Measurements from ENCODE around the gene SLC10A3.
"Not testable (repeated sequence)": the region's sequence is repeated elsewhere in the genome, so short reads cannot be mapped to it uniquely, and the experiment has no call there.

Gene SLC10A3

DNA sequence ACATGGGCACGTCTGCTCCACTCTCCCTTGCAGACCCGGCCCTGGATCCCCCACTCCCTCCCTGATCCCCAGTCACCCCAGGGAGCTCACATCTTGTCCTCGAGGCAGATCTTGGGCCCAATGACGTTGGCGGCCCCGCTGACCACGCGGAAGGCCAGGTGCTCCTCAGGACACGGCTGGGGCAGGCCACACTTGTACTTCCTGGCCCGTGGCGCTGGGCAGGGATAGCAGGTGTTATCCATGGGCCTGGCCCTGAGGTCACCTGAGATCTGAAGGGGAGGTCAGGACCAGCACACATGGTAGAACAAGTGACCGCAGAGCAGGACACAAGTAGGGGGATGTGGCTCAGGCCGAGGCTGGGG is 17.9 kb upstream of the SLC10A3 start:
- no peak for DNase-seq

DNA sequence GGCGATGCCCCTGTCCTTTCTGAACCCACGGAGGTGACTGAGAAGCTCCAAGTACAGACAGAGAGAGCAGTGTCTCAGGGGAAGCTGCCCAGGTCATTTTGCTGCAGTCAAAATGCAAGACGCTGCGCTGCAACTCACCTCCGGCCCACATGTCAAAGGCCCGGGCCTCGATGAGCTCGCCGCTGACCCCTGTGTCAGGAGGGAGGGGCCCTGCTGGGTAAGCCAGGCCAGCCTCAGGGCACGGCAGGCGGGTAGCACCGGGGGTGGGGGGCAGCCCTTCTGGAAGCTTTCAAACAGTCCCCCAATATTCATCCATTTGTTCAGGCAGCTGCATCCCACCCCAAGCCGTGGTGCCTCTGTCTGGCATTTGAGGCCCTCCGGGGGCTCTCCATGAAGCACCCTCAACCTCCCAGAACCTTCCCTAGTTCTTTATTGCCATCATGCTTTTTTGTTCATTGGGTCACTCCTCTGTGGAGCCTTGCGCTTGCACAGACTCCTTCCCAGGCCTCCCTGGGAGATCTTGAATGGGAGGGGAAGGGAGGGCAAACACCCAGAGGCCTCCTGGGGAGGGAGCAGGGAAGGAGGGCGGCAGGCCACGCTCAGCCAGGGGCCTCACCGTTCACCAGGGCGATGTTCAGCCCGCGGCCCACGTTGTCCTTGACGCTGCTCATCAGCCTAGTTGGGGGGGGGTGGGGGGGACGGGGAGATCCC is 17.4 kb upstream of the SLC10A3 start:
- DNase-seq, result no peak

DNA sequence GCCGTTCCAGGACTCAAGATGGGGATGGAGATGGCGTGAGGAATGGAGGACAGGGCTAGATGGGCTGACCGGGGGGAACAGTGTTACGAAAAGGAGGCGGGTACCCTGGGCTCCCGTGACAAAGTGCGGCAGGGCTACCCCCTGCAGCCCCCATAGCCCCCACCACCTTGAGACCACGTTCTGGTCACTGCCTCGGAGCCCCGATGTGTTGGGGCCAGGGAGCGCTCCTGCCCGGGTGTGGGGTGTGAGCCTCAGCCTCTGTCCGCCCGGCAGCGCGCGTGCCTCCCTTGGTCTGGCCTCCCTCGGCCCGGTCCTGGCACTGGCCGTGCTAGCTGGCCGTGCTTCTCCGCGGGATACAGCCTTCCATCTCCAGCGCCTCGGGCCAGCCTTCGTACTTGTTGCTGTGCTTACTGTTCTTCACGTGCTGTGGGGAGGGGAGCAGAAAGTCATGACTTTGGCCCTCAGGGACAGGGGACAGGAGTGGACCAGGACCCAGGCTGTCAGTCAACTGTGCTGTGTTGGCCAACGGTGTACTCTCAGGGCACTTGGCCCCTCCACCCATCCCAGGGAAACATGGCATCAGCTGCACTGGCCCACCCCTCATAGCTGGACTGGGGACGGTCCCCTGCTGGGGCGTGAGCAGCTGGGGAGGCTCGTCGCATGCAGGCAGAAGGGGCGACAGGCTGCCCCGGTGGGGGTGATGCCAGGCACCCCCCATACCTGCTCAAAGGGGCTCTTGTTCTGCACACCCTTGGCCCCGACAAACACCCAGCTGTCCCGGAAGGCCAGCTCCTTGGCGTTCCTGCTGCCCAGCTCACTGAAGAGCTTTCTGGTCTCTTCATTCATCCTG is 16.3 kb upstream of the SLC10A3 start:
- no peak for DNase-seq

DNA sequence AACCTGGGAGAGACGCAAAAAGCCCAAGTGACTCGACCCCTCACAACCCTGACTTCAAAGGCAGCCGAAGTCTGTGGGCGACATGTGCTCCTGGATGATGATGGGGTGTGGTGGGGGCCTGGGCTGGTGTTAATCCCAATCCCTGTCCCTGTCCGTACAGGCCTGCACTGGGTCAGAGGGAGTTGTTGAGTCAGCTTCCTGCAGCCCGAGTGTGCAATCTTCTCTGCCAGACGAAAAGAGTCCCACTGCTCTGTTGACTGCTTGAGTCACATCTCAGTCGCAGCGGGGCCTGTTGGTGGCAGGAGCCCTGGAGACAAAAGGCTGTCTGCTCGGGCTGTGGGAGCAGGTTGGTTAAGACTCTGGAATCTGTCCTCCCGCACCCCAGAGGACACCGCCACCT is 15.3 kb upstream of the SLC10A3 start:
- DNase-seq, result no peak

DNA sequence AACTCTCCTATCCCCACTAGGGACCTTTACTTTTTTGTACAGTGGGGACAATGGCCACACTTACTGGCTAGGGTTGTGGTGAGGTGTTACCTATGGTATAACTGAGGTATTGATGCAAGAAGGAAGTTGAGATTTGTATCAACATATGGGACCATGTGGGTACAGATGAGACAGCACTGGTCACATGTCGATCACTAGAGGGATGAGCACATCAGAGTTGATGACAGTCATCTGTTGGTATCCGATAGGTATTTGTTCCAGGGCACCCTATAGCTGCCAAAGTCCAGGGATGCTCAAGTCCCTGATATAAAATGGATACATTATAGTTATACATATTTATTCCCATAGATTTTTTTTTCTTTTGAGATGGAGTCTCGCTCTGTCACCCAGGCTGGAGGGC is 12.6 kb upstream of the SLC10A3 start:
- no peak for DNase-seq

DNA sequence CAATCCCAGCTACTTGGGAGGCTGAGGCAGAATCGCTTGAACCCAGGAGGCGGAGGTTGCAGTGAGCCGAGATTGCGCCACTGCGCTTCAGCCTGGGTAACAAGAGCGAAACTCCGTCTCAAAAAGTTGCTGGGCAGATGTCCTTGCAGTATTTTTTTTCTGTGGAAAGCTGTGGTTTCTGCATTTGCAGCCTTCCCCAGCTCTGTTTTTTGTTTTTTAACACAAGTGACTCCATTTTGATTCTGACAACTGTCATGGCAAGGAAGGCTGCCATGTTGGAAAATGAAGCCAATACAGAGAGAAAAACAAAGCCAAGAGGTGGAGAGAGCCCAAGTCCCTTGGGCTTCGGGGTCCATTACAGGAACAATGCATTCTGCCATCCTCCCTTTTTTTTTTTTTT is 11.7 kb upstream of the SLC10A3 start:
- DNase-seq, result no peak

DNA sequence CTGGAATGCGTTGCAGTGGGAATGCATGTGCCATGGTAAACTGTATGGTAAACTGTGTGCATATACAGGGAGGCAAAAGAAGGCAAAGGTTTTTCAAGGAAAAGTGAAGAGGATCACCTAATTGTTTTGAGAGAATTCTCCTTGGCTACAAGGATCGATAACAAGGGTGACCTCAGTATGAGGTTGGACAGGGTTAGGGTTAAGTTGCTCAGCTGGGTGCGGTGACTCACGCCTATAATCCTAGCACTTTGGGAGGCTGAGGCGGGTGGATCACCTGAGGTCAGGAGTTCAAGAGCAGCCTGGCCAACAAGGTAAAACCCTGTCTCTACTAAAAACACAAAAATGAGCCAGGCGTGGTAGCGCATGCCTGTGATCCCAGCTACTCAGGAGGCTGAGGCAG is 11.0 kb upstream of the SLC10A3 start:
- not testable (repeated sequence) for DNase-seq

DNA sequence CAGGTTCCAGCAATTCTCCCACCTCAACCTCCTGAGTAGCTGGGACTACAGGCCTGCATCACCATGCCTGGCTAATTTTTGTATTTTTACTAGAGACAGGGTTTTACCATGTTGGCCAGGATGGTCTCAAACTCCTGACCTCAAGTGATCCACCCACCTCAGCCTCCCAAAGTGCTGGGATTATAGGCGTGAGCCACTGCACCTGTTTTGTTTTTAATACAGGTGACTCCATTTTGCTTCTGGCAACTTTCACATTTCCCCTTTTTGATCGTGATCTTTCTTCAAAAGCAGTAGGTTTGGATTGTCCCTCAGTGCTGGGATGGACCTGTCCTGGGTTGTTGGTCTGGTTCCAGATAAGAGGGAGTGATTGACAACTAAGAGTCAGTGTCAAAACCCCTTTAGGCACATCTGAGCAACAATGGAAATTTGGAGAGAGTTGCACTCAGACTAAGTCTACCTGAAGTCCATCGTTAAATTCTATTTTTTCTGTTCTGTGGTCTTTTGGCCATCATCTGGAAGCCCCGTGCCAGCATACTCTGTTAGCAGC is 6.2 kb upstream of the SLC10A3 start:
- DNase-seq, result not testable (repeated sequence)

DNA sequence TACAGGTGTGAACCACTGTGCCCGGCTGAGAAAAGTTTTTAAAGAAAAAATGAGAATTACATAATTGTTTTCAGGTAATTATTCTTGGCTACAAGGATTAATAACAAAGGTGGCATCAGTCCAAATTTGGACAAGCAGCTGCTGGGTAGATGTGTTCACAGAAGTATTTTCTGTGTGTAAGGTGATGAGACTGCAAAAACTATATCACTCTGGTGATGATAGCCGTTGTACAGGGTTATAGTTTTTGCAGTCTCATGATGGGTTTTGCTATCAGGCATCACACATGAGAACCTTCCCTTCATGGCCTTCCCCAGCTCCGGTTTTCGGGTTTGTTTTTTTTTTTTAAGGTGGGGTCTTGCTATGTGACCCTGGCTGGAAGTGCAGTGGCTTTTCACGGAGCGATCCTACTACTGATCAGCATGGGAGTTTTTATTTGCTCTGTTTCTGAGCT is 5.1 kb upstream of the SLC10A3 start:
- no peak for DNase-seq

DNA sequence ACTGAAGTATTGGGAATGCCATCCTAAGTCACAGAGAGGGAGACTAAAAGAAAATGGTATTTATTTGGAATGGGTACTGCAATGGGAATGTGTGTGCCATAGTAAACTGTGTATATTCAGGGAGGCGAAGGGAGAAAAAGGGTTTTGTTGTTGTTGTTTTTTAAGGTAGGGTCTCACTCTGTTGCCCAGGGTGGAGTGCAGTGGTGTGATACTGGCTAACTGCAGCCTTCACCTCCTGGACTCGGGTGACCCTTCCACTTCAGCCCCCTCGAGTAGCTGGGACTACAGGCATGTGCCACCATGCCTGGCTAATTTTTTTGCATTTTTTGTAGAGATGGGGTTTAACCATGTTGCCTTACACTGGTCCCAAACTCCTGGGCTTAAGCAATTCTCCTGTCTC is 4.3 kb upstream of the SLC10A3 start:
- no peak for DNase-seq

DNA sequence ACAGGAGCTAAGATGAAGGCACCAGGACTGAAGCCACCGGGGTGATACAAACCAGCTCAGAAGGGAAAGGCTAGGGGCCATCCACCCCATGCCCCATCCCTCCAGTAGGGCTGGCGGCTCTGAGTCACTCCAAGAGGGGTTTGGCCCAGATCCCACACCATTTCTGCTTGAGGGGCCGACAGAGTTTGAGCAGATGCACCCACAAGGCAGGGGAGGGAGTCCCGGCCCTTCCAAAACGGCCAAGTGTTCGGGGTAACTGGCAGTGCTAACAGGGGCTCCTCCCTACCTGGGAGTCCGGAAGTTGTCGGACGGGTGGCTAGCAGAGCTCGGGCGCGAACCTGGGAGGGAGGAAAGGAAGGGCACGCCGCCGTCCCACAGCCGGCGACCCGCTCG is 412 bp downstream of the SLC10A3 start:
- peak; percentile 77 for DNase-seq

DNA sequence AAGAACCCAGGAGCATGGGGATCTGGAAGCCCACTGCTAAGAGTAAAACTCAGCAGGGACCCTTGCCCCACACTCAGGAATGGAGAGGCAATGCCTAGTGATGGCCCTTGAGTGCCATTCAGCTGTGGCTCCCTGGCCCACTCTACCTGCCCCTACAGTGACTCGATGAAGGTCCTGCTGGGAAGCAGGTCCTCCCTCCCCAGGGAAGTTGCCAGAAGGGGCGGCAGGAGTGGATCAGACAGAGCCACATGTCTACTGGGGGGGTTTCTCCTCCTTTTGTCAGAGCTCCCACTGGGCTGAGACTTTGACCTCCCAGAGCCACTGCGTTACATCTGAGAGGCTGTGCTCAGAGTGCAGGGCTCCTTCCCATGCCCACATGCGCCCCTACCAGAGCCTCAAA is 1.2 kb downstream of the SLC10A3 start:
- DNase-seq, result no peak

DNA sequence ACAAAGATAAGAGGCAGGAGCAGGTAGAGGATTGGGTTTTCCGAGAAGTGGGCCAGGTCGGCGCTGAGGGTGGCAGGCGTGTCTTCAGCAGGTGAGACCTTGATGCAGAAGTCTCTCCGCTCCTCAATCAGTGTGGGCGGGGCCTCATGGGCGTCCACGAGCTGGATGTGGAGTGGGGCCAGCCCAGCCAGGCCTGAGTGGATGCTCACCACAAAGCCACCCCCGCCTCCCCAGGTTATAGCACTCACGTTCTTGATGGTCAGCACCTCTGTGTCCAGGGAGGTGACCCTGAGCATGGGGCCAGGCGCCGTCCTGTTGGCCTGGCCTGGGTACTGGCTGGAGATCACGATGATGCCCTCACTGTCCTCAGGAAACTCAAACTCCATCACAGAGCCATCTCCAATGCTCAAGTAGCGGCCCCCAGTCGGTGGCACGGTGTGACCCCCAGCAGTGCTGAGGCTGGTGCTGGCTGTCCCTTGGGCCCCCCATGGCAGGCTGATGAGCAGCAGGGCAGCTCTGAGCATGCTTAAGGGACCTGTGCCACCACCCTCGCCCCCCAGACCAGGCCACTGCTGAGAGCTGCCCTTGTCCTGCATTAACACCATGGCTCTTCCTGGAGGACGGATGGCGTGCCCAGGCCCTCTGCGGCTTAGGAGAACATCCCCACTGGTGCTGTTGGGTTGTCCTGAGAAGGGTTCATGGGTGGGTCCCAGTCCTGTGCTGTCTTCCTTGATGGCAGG is 1.9 kb downstream of the SLC10A3 start:
- no peak for DNase-seq

DNA sequence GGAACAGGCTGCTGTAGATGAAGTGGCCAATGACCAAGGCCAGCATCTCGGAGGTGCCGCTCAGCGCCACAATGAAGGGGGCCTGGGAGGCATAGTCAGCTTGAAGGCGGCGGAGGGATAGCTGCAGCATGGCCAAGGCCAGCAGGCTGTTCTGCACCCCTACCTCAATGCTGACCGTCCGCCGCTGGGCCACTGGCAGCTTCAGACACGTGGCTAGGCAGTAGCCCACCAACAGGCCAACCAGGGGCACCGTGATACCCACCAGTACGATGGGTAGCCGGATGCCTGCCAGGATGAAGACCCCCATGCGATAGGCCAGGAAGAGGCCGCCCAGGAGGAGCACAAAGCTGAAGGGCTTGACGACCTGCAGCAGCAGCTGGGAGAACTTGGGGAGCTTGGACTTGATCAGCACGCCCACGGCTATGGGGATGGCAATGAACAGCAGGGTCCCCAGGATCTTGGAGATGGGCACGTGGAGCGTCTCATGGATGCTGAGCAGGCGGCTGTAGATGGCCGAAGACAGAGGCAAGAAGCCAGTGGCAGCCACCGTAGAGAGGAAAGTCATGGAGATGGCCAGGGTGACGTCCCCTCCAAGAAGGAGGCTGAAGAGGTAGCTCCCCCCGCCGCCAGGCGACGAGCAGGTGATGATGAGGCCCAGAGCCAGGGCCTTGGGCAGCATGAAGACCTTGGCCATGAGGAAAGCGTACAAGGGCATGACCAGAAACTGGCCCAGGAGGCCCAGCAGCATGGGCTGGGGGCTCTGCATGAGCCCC is 2.7 kb downstream of the SLC10A3 start:
- no peak for DNase-seq

DNA sequence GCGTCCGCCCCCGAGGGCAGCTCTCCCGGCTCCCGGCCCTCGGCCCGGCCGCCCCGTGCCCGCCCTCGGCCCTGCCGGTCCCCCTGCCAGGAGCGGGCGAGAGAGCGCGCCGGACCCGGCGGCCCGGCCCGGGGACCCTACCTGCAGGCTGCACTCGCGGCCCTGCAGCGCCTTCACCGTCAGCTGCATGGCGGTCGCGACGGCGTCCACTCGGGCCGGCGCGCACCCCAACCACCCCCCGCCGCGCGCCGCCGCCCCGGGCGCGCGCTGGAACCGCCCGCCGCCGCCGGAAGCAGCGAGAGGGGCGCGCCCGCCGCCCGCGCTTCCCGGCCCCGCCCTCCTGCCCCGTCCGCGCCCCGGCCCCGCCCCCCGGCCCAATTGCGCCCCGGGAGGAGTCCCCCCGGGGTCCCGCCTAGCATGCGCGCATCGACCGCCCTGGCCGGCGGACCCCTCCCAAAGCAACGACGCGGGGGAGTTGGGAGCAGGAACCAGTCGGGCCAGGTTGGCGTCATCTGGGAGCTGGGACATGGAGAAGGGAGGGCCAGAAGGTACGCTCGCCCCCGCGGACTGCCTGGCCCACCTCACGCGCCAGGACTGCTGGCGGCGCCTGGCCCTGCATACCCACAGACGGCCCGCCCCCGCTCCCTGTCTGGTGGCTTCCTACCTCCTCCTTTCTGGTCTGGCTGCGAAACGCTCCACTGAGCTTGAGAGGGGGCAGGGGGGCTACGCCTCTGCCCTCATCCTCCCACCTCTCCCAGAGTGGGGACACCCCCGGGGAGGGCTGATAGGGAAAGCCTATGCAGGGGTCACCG is 3.8 kb downstream of the SLC10A3 start, which contains the start of gene UBL4A:
Gene UBL4A (minus strand): TSS at position 220 of the 812 bp plus-strand sequence. CDS start 31 bp downstream, at position 189.
- peak; percentile 81 for DNase-seq

DNA sequence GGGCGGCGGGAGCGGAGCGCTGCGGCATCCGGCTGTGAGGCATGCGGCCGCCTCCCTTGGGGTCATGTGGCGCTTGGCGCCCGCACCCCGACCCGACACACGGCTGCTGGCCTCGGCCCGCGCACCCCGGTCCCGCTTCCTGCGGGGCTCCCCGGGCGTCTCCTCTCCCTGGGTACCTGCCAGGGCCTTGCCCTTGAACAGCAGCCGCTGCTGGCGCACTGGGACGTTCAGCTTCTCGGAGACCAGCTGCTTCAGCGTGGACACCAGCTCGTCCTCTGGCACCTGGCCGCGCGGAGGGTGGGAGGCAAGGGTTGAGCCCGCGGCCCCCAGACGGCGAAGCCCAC is 4.4 kb downstream of the SLC10A3 start:
- DNase-seq, result peak; percentile 76

DNA sequence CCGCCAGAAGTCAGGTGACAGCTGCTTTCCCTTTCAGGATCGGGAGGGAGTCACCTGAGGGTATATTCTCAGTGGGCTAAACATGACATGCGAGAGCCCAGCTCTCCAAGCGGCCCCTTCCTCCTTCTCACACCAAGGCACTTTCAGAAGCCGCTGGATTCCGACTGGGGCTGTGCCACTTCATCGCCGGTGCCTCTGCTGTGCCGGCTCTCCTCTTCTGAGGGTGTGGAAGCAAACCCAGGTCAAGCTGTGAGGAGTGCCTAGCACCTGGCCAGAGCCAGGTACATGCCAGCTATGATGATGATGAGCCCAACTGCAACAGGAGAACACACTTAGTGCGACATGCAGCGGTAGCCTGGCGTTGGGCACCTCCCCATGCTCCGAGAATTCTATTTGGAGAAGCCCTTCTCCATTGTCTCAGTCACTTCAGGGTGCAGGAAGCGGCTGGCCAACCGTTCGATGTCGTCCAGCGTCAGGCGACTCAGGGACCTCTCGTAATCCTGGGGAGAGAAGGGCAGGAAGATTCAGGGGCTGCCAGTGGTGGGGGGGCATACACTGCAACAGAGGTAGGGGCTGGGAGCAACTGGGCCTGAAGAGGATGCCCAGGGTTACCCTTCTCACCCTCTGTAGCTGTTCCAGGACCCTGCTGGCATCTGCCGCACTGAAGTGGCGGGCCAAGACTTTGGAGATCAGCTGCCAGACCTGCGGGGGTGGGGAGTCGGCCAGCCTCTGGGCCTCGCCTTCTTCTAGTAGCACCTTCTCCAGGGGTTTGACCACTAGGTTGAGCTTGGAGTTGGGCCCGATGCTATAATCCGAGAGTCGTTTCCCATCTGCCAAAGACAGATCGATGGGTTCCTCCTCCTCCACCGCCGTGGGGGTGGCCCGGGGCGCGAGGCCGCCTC is 5.0 kb downstream of the SLC10A3 start:
- no peak for DNase-seq

DNA sequence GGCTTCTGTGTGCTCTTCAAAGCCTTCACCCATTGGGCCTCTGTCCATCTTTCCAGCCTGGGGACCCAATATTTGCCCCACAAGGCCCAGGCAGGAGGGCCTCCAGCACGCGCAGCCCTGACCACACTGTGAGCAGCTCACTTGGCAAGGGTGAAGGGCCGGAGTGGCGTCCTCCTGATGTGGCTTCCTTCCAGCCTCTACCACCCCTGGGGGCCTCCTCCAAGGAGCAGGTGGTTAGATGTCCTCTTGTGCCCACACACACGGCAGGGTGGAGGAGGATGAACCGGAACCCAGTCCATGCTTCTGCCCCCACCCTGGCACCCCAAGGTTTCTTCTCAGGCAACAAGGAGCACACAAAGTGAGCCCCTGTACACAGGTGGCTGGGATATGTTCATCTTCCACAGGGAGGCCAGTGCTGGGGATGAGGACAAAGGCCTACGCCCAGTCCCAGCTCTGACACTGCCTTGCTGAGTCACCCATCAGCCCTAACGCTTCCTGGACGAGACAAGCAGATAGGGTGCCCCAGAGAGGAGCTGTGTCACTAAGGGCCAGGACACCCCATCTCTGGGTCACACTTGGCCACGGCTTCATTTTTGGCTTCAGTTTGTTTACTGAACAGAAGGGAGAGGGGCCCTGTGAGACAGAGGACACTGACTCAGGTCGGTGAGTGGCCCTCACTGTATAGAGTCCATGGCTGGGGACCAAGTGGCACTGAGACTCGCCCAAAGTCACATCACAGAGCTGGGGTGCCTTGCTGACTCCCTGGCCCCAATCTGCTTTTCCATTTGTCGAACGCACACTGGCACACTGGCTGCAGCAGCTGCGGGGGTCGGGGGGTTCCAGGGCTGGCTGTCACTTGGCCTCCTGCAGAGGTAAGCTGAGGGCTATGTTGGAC is 5.9 kb downstream of the SLC10A3 start:
- DNase-seq, result no peak

DNA sequence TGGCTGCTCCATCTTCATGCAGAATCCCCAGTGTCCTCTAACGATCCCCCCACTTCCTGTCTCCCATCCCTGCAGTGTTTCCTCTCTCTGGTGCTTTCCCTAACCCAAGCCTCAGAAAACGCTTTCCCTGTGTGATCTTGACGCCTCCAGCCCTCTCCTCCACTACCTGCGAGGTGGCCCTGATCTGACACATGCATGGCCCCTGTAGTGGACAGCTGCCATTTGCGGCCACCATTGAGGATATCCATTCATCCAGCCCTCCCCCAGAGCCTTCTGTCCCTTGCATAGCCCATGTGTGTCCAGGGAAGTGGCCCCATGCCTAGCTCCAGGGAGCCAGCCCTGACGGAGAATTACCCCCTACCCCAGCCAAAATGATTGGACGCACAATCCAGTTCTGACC is 7.1 kb downstream of the SLC10A3 start:
- no peak for DNase-seq

DNA sequence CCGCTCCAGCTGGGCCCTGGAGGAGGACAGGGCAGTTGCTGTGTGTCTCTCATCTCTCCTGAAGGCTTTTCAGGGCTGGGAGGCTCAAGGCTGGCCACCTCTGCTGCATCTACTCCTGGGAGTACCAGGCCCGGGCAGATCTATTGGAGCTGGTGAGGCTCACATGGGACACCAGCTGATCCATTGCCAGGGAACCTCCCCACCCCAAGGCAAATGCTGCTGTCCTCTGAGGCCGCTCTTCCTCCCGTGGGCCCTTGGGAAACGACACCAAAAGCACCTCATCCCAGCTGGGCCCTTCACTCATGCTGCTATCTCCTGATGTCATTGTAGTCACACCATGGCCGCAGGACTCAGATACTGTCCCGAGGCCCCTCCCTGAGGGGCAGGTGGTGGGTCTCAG is 7.6 kb downstream of the SLC10A3 start:
- no peak for DNase-seq
